ENCODE data around the gene CSAG3. TPM values are rescaled to one million over a fixed set of nuclear protein-coding genes. Genes with fewer than 3 reads are reported as not detected.
"Not testable (repeated sequence)": the region's sequence is repeated elsewhere in the genome, so short reads cannot be mapped to it uniquely, and the experiment has no call there.

The CSAG3 gene
- 0.40 TPM in 1 of 2 replicates, not detected in the other for total RNA-seq (ENCODE audit: low replicate concordance)
- long read RNA-seq = 0 reads

DNA sequence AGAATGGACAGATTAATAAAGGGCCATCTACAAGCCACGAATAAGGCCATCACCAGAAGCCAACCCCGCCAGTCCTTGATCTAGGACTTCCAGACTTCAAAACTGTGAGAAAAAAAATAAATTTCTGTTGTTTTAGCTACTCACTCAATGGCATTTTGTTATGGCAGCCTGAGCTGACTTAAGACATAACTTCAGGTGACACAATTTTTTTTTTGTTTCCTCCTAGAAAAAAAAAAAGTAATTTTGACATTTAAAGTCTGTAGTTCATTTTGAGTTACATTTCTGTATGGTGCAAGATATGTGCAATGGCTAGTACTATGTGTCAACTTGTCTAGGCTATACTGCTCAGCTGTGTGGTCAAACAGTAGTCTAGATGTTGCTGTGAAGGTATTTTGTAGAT lies at the start of gene CSAG3:
TSS of gene CSAG3 (plus strand) at position 301 of the 400 bp plus-strand sequence.
- H3K4me1 Mint-ChIP-seq (ENCODE audit: unreplicated experiment); H3K9me3 Mint-ChIP-seq; H3K27ac Mint-ChIP-seq: not testable (repeated sequence)

DNA sequence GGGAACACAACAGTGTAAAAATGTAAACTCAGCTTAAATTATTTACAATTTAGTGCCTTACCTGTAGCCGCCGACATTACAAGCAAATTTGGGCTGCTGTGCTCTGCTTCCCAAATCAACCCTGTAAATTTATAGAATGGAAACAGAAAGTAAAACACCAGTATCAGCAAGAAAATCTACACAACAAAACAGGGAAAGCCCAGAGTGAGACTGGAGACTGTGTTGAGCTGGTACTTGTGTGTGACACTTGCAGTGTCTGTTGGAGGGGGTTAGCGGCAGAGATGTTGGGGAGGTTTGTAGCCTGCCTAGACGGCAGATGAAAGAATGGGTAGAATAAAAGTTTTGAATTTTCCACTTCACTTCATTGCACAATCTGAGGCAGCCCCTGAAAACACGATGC lies 45.8 kb upstream of the CSAG3 start:
- H3K9me3 Mint-ChIP-seq; H3K4me3 Mint-ChIP-seq; H3K36me3 Mint-ChIP-seq; DNase-seq (ENCODE audit: extremely low spot score, unreplicated experiment); H3K27me3 Mint-ChIP-seq; H3K27ac Mint-ChIP-seq; H3K4me1 Mint-ChIP-seq (ENCODE audit: unreplicated experiment): not testable (repeated sequence)

More for the DNA sequence above, at the start of gene CSAG3:
- H3K36me3 Mint-ChIP-seq; DNase-seq (ENCODE audit: extremely low spot score, unreplicated experiment); H3K4me3 Mint-ChIP-seq; H3K27me3 Mint-ChIP-seq: not testable (repeated sequence)

DNA sequence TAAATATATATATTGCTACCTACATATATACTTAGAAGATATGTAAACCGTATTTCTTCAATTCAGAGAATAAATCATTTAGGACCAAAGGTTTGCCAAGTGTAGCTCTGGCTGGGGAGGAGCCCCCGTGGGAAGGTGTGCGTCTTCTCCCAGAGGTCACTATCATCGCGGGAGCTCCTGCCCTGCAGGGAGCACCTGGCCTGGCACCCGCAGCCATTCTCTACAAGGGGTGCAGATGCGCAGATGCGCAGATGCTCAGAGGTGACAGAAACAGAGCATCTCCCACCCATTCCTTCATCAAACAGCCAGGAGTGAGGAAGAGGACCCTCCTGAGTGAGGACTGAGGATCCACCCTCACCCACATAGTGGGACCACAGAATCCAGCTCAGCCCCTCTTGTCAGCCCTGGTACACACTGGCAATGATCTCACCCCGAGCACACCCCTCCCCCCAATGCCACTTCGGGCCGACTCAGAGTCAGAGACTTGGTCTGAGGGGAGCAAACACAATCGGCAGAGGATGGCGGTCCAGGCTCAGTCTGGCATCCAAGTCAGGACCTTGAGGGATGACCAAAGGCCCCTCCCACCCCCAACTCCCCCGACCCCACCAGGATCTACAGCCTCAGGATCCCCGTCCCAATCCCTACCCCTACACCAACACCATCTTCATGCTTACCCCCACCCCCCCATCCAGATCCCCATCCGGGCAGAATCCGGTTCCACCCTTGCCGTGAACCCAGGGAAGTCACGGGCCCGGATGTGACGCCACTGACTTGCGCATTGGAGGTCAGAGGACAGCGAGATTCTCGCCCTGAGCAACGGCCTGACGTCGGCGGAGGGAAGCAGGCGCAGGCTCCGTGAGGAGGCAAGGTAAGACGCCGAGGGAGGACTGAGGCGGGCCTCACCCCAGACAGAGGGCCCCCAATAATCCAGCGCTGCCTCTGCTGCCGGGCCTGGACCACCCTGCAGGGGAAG lies 44.9 kb upstream of the CSAG3 start, which contains the start of gene MAGEA2B:
TSS of gene MAGEA2B (plus strand) at position 814 of the 973 bp plus-strand sequence. CDS start 2,479 bp downstream, outside the sequence.
- not testable (repeated sequence) for H3K27ac Mint-ChIP-seq; H3K36me3 Mint-ChIP-seq; H3K4me1 Mint-ChIP-seq (ENCODE audit: unreplicated experiment); H3K4me3 Mint-ChIP-seq; DNase-seq (ENCODE audit: extremely low spot score, unreplicated experiment); H3K9me3 Mint-ChIP-seq; H3K27me3 Mint-ChIP-seq

DNA sequence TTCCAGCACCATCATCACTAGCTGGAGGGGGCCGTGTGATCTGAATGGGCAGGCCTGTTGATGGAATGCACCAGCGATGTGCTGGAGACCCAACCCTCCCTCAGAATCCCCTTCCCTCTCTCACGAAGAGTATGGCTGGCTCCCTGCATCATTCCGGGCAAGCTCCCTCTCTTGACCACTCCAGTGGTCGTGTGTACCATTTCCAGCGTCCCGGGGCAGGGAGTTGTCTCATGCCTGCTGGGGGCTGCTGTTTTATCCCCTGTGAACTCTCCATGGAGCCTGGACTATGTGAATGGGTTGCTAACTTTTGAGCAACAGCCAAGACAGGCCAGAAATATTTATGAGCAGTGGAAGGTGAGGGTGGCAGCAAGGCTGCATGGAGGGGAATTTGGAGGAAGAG lies 33.6 kb upstream of the CSAG3 start:
- H3K36me3 Mint-ChIP-seq = no peaks in the 10 kb centered on the region
- no peak overlapping the region for H3K4me3 Mint-ChIP-seq
- no peaks in the 10 kb centered on the region for H3K4me1 Mint-ChIP-seq (ENCODE audit: unreplicated experiment)
- no peak for DNase-seq (ENCODE audit: extremely low spot score, unreplicated experiment)
- TF ChIP-seq, protein P1, sequence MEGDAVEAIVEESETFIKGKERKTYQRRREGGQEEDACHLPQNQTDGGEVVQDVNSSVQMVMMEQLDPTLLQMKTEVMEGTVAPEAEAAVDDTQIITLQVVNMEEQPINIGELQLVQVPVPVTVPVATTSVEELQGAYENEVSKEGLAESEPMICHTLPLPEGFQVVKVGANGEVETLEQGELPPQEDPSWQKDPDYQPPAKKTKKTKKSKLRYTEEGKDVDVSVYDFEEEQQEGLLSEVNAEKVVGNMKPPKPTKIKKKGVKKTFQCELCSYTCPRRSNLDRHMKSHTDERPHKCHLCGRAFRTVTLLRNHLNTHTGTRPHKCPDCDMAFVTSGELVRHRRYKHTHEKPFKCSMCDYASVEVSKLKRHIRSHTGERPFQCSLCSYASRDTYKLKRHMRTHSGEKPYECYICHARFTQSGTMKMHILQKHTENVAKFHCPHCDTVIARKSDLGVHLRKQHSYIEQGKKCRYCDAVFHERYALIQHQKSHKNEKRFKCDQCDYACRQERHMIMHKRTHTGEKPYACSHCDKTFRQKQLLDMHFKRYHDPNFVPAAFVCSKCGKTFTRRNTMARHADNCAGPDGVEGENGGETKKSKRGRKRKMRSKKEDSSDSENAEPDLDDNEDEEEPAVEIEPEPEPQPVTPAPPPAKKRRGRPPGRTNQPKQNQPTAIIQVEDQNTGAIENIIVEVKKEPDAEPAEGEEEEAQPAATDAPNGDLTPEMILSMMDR (conservative IDR thresholded peaks at IDR 0.05) = no peak
- no peak overlapping the region for H3K27ac Mint-ChIP-seq
- H3K9me3 Mint-ChIP-seq = no peaks in the 10 kb centered on the region
- no peaks in the 10 kb centered on the region for H3K27me3 Mint-ChIP-seq

DNA sequence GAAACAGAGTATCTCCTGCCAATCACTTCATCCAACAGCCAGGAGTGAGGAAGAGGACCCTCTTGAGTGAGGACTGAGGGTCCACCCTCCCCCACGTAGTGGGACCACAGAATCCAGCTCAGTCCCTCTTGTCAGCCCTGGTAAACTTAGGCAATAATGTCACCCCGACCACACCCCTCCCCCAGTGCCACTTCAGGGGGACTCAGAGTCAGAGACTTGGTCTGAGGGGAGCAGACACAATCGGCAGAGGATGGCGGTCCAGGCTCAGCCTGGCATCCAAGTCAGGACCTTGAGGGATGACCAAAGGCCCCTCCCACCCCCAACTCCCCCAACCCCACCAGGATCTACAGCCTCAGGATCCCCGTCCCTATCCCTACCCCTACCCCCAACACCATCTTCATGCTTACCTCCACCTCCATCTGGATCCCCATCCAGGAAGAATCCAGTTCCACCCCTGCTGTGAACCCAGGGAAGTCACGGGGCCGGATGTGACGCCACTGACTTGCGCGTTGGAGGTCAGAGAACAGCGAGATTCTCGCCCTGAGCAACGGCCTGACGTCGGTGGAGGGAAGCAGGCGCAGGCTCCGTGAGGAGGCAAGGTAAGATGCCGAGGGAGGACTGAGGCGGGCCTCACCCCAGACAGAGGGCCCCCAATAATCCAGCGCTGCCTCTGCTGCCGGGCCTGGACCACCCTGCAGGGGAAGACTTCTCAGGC lies 25.6 kb upstream of the CSAG3 start, which contains the start of the genes CSAG1 and MAGEA12:
TSS of gene CSAG1 (minus strand) at position 461 of the 715 bp plus-strand sequence. CDS start 1,261 bp downstream, outside the sequence.
TSS of gene MAGEA12 (plus strand) at position 497 of the 715 bp plus-strand sequence. CDS start 2,405 bp downstream, outside the sequence.
- Mint-ChIP-seq H3K4me3 (no peak within 1 kb of the TSS), H3K9me3 (no peaks in the 10 kb centered on the region), H3K27ac (no peak within 1 kb of the TSS), H3K27me3 (peaks cover 3% of the 10 kb centered on the region), H3K36me3 (no peaks in the 10 kb centered on the region), H3K4me1 (ENCODE audit: unreplicated experiment) (no peaks in the 10 kb centered on the region)
- TF ChIP-seq, protein P1 (conservative IDR thresholded peaks at IDR 0.05) = no peak
- no peak for DNase-seq (ENCODE audit: extremely low spot score, unreplicated experiment)

DNA sequence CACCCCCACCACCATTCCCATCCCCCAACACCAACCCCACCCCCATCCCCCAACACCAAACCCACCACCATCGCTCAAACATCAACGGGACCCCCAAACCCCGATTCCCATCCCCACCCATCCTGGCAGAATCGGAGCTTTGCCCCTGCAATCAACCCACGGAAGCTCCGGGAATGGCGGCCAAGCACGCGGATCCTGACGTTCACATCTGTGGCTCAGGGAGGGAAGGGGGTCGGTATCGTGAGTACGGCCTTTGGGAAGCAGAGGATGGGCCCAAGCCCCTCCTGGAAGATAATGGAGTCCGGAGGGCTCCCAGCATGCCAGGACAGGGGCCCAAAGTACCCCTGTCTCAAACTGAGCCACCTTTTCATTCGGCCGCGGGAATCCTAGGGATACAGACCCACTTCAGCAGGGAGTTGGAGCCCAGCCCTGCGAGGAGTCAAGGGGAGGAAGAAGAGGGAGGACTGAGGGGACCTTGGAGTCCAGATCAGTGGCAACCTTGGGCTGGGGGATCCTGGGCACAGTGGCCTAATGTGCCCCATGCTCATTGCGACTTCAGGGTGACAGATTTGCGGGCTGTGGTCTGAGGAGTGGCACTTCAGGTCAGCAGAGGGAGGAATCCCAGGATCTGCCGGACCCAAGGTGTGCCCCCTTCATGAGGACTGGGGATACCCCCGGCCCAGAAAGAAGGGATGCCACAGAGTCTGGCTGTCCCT lies 24.7 kb upstream of the CSAG3 start:
- H3K27me3 Mint-ChIP-seq; H3K4me1 Mint-ChIP-seq (ENCODE audit: unreplicated experiment); H3K27ac Mint-ChIP-seq; H3K36me3 Mint-ChIP-seq; H3K9me3 Mint-ChIP-seq; DNase-seq (ENCODE audit: extremely low spot score, unreplicated experiment); H3K4me3 Mint-ChIP-seq: not testable (repeated sequence)

DNA sequence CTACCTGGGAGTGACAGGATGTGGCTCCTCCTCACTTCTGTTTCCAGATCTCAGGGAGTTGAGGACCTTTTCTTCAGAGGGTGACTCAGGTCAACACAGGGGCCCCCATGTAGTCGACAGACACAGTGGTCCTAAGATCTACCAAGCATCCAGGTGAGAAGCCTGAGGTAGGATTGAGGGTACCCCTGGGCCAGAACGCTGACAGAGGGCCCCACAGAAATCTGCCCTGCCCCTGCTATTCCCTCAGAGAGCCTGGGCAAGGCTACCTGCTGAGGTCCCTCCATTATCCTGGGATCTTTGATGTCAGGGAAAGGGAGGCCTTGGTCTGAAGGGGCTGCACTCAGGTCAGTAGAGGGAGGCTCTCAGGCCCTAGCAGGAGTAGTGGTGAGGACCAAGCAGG lies 23.9 kb upstream of the CSAG3 start:
- no peaks in the 10 kb centered on the region for H3K36me3 Mint-ChIP-seq
- DNase-seq (ENCODE audit: extremely low spot score, unreplicated experiment) = no peak
- H3K27me3 Mint-ChIP-seq = peaks cover 3% of the 10 kb centered on the region
- H3K27ac Mint-ChIP-seq = no peak overlapping the region
- H3K4me1 Mint-ChIP-seq (ENCODE audit: unreplicated experiment) = no peaks in the 10 kb centered on the region
- H3K4me3 Mint-ChIP-seq = no peak overlapping the region
- no peaks in the 10 kb centered on the region for H3K9me3 Mint-ChIP-seq
- TF ChIP-seq, protein P1 (conservative IDR thresholded peaks at IDR 0.05) = no peak

Measured in type B pancreatic cell (in vitro differentiated cells).